Spleen (tissue), 11 donors: ENCODE data around the gene TRMT2A. TPM values are rescaled to one million over a fixed set of nuclear protein-coding genes. Genes with fewer than 3 reads are reported as not detected.

Experiments
- DNase-seq: peaks from one replicate; pipeline ENCODE4 v3.0.0-alpha.2; 2020
- H3K27ac ChIP-seq, 8 donors: fragments of 200-600 bp; sonication (generic) in 7 of 8; 1 replicate in 4 of 8; 2 replicates in 4 of 8; pipeline versions ENCODE4 v1.5.0 to v1.8.0; 2016 to 2021; ENCODE audit warnings: inconsistent platforms in 4 of 8, mild to moderate bottlenecking in 4 of 8, moderate library complexity in 1 of 8
- H3K27me3 ChIP-seq, 7 donors: fragments of 200-600 bp; sonication (generic) in 6 of 7; replicated peaks in 1 of 7; 1 replicate in 4 of 7; 2 replicates in 3 of 7; pipeline versions ENCODE4 v1.5.0 to v1.8.0; 2016 to 2021; ENCODE audit warnings: inconsistent platforms in 3 of 7, mild to moderate bottlenecking in 1 of 7
- H3K36me3 ChIP-seq, 6 donors: fragments of 200-600 bp; sonication (generic) in 5 of 6; 1 replicate in 4 of 6; 2 replicates in 2 of 6; pipeline versions ENCODE4 v1.5.0 to v1.8.0; 2016 to 2021; ENCODE audit warnings: inconsistent platforms in 2 of 6
- H3K4me1 ChIP-seq, 6 donors: fragments of 200-600 bp; sonication (generic) in 5 of 6; 1 replicate in 3 of 6; 2 replicates in 3 of 6; pipeline versions ENCODE4 v1.5.0 to v1.8.0; 2016 to 2021; ENCODE audit warnings: inconsistent platforms in 3 of 6
- H3K4me3 ChIP-seq, 8 donors: fragments of 200-600 bp; sonication (generic) in 7 of 8; 1 replicate in 4 of 8; 2 replicates in 4 of 8; pipeline versions ENCODE4 v1.5.0 to v1.8.0; 2016 to 2021; ENCODE audit warnings: inconsistent platforms in 4 of 8, mild to moderate bottlenecking in 4 of 8, moderate library complexity in 2 of 8
- H3K9me3 ChIP-seq, 8 donors: fragments of 200-600 bp; sonication (generic) in 7 of 8; 1 replicate in 4 of 8; 2 replicates in 4 of 8; pipeline versions ENCODE4 v1.5.0 to v1.8.0; 2016 to 2021; ENCODE audit warnings: inconsistent platforms in 4 of 8
- POLR2A ChIP-seq, 3 donors: fragments of 450-650 bp; IDR thresholded peaks; one replicate each; pipeline ENCODE4 v1.5.1; 2017; ENCODE audit warnings: antibody characterized with exemption in 3 of 3, mild to moderate bottlenecking in 1 of 3
- POLR2AphosphoS5 ChIP-seq, 3 donors: sonication (generic); formaldehyde crosslinking; IDR thresholded peaks; one replicate each; pipeline ENCODE4 v1.5.1; 2017; ENCODE audit warnings: antibody characterized with exemption in 3 of 3
- WGBS, 5 donors: extraction: QIAGEN DNeasy Blood & Tissue Kit in 3 of 5; methylation state at CpG; one replicate each; pipeline versions ENCODE4 v1.1.5 to v1.1.7; 2013 to 2018; 5-methylcytosine and 5-hydroxymethylcytosine counted together
- intact Hi-C: fragments of 100-400 bp; cut with DNase I; formaldehyde crosslinking; loops from one replicate; pipeline ENCODE4 v1.15.0; 2023; ENCODE audit warnings: low total_unique reads
- polyA plus RNA-seq, 3 donors: library from polyadenylated mRNA; stranded (reverse); fragments of 200-250 nt; gene quantifications; one replicate each; pipeline ENCODE4 v1.2.1, GENCODE V29; 2013
- total RNA-seq, 7 donors: library from RNA; depleted of rRNA in 3 of 7; stranded (reverse); fragments of >200 nt in 3 of 7; fragmentation: NEBNext Ultra II Directional in 4 of 7; extraction: Animal tissue kit (Norgen Biotek cat#: 25700) in 4 of 7; gene quantifications; one replicate each; pipeline versions ENCODE4 v1.1.0 to v1.2.1, GENCODE V29; 2016 to 2021
- TF ChIP-seq, protein P1 (sequence below), 11 experiments: fragments of 200-600 bp in 7 of 11; fragments of 450-650 bp in 4 of 11; sonication (generic) in 4 of 11; IDR thresholded peaks in 8 of 11; conservative IDR thresholded peaks in 3 of 11; 1 replicate in 7 of 11; 2 replicates in 4 of 11; pipeline versions ENCODE4 v1.4.0 to v1.8.0; 2016 to 2021; ENCODE audit warnings: antibody characterized with exemption in 11 of 11, inconsistent platforms in 4 of 11, mild to moderate bottlenecking in 1 of 11
- donor health status: healthy with polysubstance abuse.
- donor health status: DM: no; HTN: no; CAD: no; lungs with moderate emphysema.
- donor health status: DM: no; HTN: no; CAD: no.
- donor health status: Bipolar disorder and iron deficiency.
- donor health status: healthy.
- donor health status: DM: no; HTN: no; CAD: no.
- donor health status: DM: yes; HTN: yes; CAD: no.

The TRMT2A gene
- total and polyA plus RNA-seq, 10 donors: 70.4 to 142 (median 79.5) TPM

DNA sequence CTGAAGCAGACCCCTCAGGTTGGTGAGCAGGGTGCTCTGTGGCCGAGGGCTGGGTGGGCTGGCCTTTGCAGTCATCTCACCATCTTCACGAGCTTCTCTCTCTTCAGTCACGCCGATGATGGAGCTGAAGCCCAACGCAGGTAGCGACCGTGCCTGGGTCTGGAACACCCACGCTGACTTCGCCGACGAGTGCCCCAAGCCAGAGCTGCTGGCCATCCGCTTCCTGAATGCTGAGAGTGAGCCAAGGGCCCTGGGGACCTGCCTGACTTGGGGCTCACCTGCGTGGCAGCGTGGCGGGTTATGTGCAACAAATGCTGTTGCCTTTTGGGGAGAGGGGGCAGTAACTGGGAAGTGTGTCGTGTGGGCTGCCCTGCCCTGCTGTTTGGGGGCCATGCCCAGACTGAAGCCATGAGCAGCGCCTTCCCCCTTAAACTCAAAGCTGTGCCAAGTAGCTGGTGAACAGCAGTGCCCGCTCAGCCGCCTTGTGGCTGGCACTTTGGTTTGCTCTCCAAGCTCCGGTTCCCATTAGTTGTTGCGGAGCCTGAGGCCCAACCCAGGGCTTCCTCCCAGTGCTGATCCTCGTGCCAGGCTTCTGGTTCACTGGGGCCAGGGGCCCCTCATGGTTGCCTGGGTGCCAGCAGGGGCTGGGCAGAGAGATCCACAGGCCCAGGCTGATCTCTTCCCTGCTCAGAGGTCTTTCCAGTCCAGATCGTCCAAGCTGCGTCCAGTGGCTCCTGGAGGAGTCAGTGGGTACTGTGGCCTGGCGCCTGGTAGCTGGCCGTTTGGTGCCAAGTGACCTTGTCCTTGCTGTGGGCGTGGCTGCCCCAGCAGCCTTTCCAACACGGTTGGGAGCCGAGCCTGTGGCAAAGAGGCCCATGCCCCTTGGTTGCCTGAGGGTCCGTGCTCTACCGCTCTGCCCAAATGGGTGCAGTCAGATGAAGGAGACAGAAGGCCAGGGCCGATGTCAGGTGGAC, 8.5 kb upstream of the TRMT2A start:
- Histone ChIP-seq H3K36me3 (peaks cover 0 to 71% (median 47%) of the 10 kb centered on the region in 6 donors), H3K27ac (peak overlapping the region in 5 of 8 donors; percentile 50 to 66 (median 60)), H3K4me1 (peaks cover 0 to 70% (median 24%) of the 10 kb centered on the region in 6 donors), H3K27me3 (no peaks in the 10 kb centered on the region), H3K4me3 (no peak overlapping the region), H3K9me3 (no peaks in the 10 kb centered on the region)
- 82 to 92% (median 86%) methylated on average over 23 to 32 of the region's 32 CpGs for WGBS, 5 donors
- intact Hi-C loops: loop anchor here (10.0 kb wide), 1 partner anchor 151 kb away; no protein-coding TSS in a partner anchor
- TF ChIP-seq POLR2A (IDR thresholded peaks at IDR 0.05) (no peak), POLR2AphosphoS5 (IDR thresholded peaks at IDR 0.05) (peak; percentile 11 to 61 (median 57))
- TF ChIP-seq, protein P1, sequence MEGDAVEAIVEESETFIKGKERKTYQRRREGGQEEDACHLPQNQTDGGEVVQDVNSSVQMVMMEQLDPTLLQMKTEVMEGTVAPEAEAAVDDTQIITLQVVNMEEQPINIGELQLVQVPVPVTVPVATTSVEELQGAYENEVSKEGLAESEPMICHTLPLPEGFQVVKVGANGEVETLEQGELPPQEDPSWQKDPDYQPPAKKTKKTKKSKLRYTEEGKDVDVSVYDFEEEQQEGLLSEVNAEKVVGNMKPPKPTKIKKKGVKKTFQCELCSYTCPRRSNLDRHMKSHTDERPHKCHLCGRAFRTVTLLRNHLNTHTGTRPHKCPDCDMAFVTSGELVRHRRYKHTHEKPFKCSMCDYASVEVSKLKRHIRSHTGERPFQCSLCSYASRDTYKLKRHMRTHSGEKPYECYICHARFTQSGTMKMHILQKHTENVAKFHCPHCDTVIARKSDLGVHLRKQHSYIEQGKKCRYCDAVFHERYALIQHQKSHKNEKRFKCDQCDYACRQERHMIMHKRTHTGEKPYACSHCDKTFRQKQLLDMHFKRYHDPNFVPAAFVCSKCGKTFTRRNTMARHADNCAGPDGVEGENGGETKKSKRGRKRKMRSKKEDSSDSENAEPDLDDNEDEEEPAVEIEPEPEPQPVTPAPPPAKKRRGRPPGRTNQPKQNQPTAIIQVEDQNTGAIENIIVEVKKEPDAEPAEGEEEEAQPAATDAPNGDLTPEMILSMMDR (IDR thresholded peaks at IDR 0.05 in 8 of 11, conservative IDR thresholded peaks at IDR 0.05 in 3 of 11): peak in 5 of 11 experiments; percentile 14 to 32 (median 24)
- no peak for DNase-seq

DNA sequence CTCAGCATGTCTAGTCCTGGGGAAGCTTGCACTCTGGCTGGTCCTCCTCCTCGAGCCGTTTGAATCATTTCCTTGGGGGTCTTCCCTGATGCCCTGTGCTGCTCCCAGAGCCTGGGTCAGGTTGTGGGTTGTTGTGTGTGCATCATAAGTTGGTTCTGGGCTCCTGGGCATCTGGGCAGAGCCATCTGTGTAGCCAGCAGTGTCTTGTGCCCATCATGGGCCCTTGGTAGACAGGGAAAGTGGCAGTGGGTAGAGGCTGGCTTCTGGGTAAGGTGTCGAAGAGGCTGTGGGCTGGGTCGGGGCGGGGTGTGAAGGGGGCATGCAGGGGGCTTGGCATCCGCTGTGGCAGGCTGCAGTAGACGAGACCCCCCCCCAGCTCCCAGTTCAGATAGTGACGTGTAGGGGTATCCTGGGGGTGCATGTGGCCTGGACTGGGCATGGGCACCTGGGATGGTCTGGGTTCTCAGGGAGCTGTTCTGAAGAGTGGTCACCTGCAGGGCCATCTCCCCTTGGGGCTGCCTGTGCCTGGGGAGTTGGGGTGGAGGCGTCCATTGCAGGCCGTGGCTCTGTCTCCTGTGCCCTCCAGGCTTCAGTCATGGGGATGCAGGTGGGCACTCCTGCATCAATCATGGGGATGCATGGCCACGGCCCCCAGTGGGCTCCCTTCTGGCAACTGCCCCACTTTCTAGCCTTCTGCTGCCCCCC, 7.2 kb upstream of the TRMT2A start:
- H3K9me3 ChIP-seq: no peaks in the 10 kb centered on the region
- intact Hi-C loops: loop anchor here (10.0 kb wide), 1 partner anchor 149 kb away; no protein-coding TSS in a partner anchor
- H3K27me3 ChIP-seq: no peaks in the 10 kb centered on the region
- 91 to 100% (median 92%) methylated on average over 8 to 11 of the region's 11 CpGs for WGBS, 5 donors
- peaks cover 0 to 72% (median 29%) of the 10 kb centered on the region in 6 donors for H3K4me1 ChIP-seq
- no peak overlapping the region for H3K4me3 ChIP-seq
- peaks cover 0 to 83% (median 59%) of the 10 kb centered on the region in 6 donors for H3K36me3 ChIP-seq
- DNase-seq: no peak
- H3K27ac ChIP-seq: peak overlapping the region in 1 of 8 donors; percentile 61
- TF ChIP-seq POLR2AphosphoS5 (IDR thresholded peaks at IDR 0.05) (peak in 1 of 3 donors; percentile 0), POLR2A (IDR thresholded peaks at IDR 0.05) (no peak)

DNA sequence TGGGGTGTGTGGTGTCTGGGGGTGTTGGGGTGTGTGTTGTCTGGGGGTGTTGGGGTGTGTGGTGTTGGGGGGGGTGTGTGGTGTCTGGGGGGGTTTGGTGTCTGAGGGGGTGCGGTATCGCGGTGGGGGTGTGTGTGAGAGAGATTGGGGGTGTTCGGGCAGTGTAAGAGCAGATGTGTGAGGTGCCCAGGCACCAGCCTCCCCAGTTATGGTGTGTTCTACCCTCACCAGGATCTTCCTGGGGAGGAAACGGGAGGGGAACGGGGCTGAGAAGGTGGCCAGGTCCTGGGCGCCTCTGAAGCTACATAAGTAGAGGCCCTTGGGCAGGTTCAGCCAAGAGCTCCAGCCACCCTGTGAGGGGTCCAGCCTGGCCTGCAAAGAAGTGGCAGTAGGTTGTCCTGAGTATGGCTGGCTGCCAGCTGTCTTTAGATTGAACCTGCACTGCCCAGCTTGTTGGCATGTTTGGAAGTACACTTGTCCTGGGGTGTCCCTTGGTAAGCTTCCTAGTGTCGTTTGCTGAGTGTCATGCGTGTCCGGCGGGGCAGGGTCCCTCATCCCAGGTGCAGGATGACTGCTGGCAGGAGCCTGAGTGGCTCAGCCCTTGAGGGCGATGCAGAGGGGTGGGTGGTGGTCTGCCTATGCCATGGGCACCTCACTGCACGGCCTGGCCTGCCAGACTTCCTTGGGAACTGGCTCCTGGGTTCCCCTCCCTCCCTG, 6.5 kb upstream of the TRMT2A start:
- Histone ChIP-seq H3K4me3 (no peak overlapping the region), H3K4me1 (peaks cover 5 to 73% (median 36%) of the 10 kb centered on the region in 6 donors), H3K36me3 (peaks cover 0 to 87% (median 63%) of the 10 kb centered on the region in 6 donors), H3K27me3 (no peaks in the 10 kb centered on the region), H3K27ac (no peak overlapping the region), H3K9me3 (no peaks in the 10 kb centered on the region)
- TF ChIP-seq, protein P1 (IDR thresholded peaks at IDR 0.05 in 8 of 11, conservative IDR thresholded peaks at IDR 0.05 in 3 of 11): no peak
- TF ChIP-seq POLR2AphosphoS5 (IDR thresholded peaks at IDR 0.05): peak in 1 of 3 donors; percentile 36
- no peak for DNase-seq
- WGBS, 5 donors: 84 to 96% (median 91%) methylated on average over 9 to 13 of the region's 13 CpGs
- intact Hi-C loops: loop anchor here (10.0 kb wide), 1 partner anchor 149 kb away; no protein-coding TSS in a partner anchor

DNA sequence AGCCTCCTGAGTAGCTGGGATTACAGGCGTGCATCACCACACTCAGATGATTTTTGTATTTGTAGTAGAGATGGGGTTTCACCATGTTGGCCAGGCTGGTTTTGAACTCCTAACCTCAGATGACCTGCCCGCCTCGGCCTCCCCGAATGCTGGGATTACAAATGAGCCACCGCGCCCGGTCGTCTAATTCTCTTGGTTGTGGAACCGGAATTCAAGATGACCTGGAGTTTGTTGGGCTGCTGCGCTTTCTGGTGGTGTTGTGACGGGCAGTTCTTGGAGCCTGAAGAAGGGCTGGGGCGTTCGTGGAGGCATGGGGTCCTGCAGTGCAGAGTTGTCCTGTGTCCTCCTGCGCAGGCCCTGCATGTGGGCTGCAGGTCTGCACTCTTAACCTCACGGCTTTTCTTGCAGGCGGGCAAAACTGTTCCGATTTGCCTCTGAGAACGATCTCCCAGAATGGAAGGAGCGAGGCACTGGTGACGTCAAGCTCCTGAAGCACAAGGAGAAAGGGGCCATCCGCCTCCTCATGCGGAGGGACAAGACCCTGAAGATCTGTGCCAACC, 4.9 kb upstream of the TRMT2A start:
- Histone ChIP-seq H3K27me3 (no peaks in the 10 kb centered on the region), H3K4me1 (peaks cover 11 to 83% (median 45%) of the 10 kb centered on the region in 6 donors), H3K36me3 (peaks cover 0 to 74% (median 55%) of the 10 kb centered on the region in 6 donors), H3K4me3 (no peak overlapping the region), H3K9me3 (no peaks in the 10 kb centered on the region), H3K27ac (no peak overlapping the region)
- WGBS, 5 donors: 94 to 98% (median 94%) methylated on average over 20 to 22 of the region's 22 CpGs
- intact Hi-C loops: loop anchor here (10.0 kb wide), 1 partner anchor 147 kb away; no protein-coding TSS in a partner anchor
- TF ChIP-seq POLR2AphosphoS5 (IDR thresholded peaks at IDR 0.05) (no peak), POLR2A (IDR thresholded peaks at IDR 0.05) (no peak)
- TF ChIP-seq, protein P1 (IDR thresholded peaks at IDR 0.05 in 8 of 11, conservative IDR thresholded peaks at IDR 0.05 in 3 of 11): no peak
- DNase-seq: no peak
